GM23338 (cell line): ENCODE data around the gene MYRFL. TPM values are rescaled to one million over a fixed set of nuclear protein-coding genes. Genes with fewer than 3 reads are reported as not detected.

Source experiments
- ATAC-seq: fragments of 200-7000 bp; cut with Tn5 transposase; 3 replicates; pipeline ENCODE4 v1.9.1; 2020
- DNase-seq: peaks from one replicate; pipeline ENCODE4 v3.0.0-alpha.2; 2015; ENCODE audit warnings: low spot score
- H2AFZ ChIP-seq: fragments of 200-600 bp; sonication (generic); 2 replicates; pipeline ENCODE4 v1.8.0; 2016; ENCODE audit warnings: antibody characterized with exemption, mild to moderate bottlenecking, moderate library complexity
- H3F3A ChIP-seq: fragments of 200-600 bp; sonication (generic); replicated peaks from 2 replicates; pipeline ENCODE4 v1.8.0; 2017; ENCODE audit warnings: antibody characterized with exemption, mixed run types, low read depth
- H3K27ac ChIP-seq: fragments of 200-600 bp; sonication (generic); 2 replicates; pipeline ENCODE4 v1.6.1; 2016; ENCODE audit warnings: low read depth
- H3K27me3 ChIP-seq: fragments of 200-600 bp; sonication (generic); 2 replicates; pipeline ENCODE4 v1.8.0; 2016; ENCODE audit warnings: mild to moderate bottlenecking, mixed run types, moderate library complexity; ENCODE audit not compliant: insufficient read depth
- H3K36me3 ChIP-seq: fragments of 200-600 bp; sonication (generic); 2 replicates; pipeline ENCODE4 v1.8.0; 2016; ENCODE audit warnings: mild to moderate bottlenecking; ENCODE audit not compliant: insufficient read depth
- H3K4me1 ChIP-seq: fragments of 200-600 bp; sonication (generic); 2 replicates; pipeline ENCODE4 v1.8.0; 2016; ENCODE audit warnings: mild to moderate bottlenecking, moderate library complexity; ENCODE audit not compliant: insufficient read depth
- H3K4me2 ChIP-seq: fragments of 200-600 bp; sonication (generic); 2 replicates; pipeline ENCODE4 v1.7.1; 2017; ENCODE audit warnings: mixed run types
- H3K4me3 ChIP-seq: fragments of 200-600 bp; sonication (generic); 2 replicates; pipeline ENCODE4 v1.6.1; 2016; ENCODE audit warnings: mixed run types
- H3K79me2 ChIP-seq: fragments of 200-600 bp; sonication (generic); replicated peaks from 2 replicates; pipeline ENCODE4 v1.8.0; 2017; ENCODE audit warnings: mild to moderate bottlenecking; ENCODE audit not compliant: insufficient read depth
- H3K9me2 ChIP-seq: fragments of 200-600 bp; sonication (generic); 2 replicates; pipeline ENCODE4 v1.8.0; 2017; ENCODE audit not compliant: insufficient read depth
- H4K20me1 ChIP-seq: fragments of 200-600 bp; sonication (generic); replicated peaks from 2 replicates; pipeline ENCODE4 v1.8.0; 2017; ENCODE audit warnings: mild to moderate bottlenecking; ENCODE audit not compliant: insufficient read depth
- H3K27ac Mint-ChIP-seq: 2 replicates; pipeline ENCODE4 v1.8.0; 2020; ENCODE audit warnings: inconsistent platforms, mild to moderate bottlenecking, moderate library complexity, mixed read lengths
- H3K27me3 Mint-ChIP-seq: 3 replicates; pipeline ENCODE4 v1.8.0; 2022; ENCODE audit warnings: low read depth, mild to moderate bottlenecking, moderate library complexity, mixed read lengths, inconsistent platforms; ENCODE audit not compliant: insufficient read depth, poor library complexity
- H3K36me3 Mint-ChIP-seq: 3 replicates; pipeline ENCODE4 v1.8.0; 2021; ENCODE audit warnings: low read depth, mild to moderate bottlenecking, inconsistent platforms, moderate library complexity, mixed read lengths
- H3K4me1 Mint-ChIP-seq: 3 replicates; pipeline ENCODE4 v1.8.0; 2020; ENCODE audit warnings: mild to moderate bottlenecking, inconsistent platforms, mixed read lengths
- H3K4me3 Mint-ChIP-seq: 3 replicates; pipeline ENCODE4 v1.8.0; 2021; ENCODE audit warnings: moderate library complexity, mild to moderate bottlenecking, inconsistent platforms, mixed read lengths
- H3K9me3 Mint-ChIP-seq: 3 replicates; pipeline ENCODE4 v1.8.0; 2020; ENCODE audit warnings: moderate library complexity, mild to moderate bottlenecking, inconsistent platforms, mixed read lengths
- CREB1 ChIP-seq: fragments of 250-450 bp; sonication (Bioruptor Pico); IDR thresholded peaks from 2 replicates; pipeline ENCODE4 v1.5.0; 2020; ENCODE audit warnings: low read depth, mild to moderate bottlenecking, moderate library complexity
- EZH2 ChIP-seq: fragments of 200-600 bp; sonication (generic); IDR thresholded peaks from one replicate; pipeline ENCODE4 v1.8.0; 2017; ENCODE audit warnings: antibody characterized with exemption, mild to moderate bottlenecking, low read depth; ENCODE audit not compliant: unreplicated experiment
- EZH2phosphoT487 ChIP-seq: fragments of 200-600 bp; sonication (generic); IDR thresholded peaks from one replicate; pipeline ENCODE4 v1.8.1; 2018; ENCODE audit warnings: antibody characterized with exemption; ENCODE audit not compliant: unreplicated experiment
- JUNB ChIP-seq: IDR thresholded peaks from one replicate; pipeline ENCODE4 v1.6.1; 2016; ENCODE audit warnings: antibody characterized with exemption; ENCODE audit not compliant: unreplicated experiment
- NANOG ChIP-seq: IDR thresholded peaks from 2 replicates; pipeline ENCODE4 v1.6.1; 2016; ENCODE audit warnings: antibody characterized with exemption, borderline replicate concordance
- POLR2AphosphoS5 ChIP-seq: IDR thresholded peaks from 2 replicates; pipeline ENCODE4 v1.6.1; 2016; ENCODE audit warnings: antibody characterized with exemption, low read depth
- STAT1 ChIP-seq: IDR thresholded peaks from one replicate; pipeline ENCODE4 v1.6.1; 2016; ENCODE audit warnings: antibody characterized with exemption; ENCODE audit not compliant: unreplicated experiment
- ZNF114 ChIP-seq: fragments of 250-450 bp; sonication (Bioruptor Pico); IDR thresholded peaks from 2 replicates; pipeline ENCODE4 v1.5.0; 2020; ENCODE audit warnings: mild to moderate bottlenecking, moderate library complexity
- ZNF331 ChIP-seq: fragments of 250-450 bp; sonication (Bioruptor Pico); IDR thresholded peaks from 2 replicates; pipeline ENCODE4 v1.5.0; 2020; ENCODE audit warnings: low read depth, mild to moderate bottlenecking, moderate library complexity
- polyA plus RNA-seq: library from polyadenylated mRNA; unstranded; fragments of >200 nt; fragmentation: Nextera tagmentation; extraction: Ambion mirVana; gene quantifications from 2 replicates; pipeline ENCODE4 v1.2.1, GENCODE V29; 2016
- total RNA-seq: library from RNA; depleted of rRNA; stranded (reverse); fragments of >200 nt; shearing (Covaris generic); gene quantifications from 2 replicates; pipeline ENCODE4 v1.2.3, GENCODE V29; 2014
- TF ChIP-seq, protein P1 (sequence below): fragments of 250-450 bp; sonication (Bioruptor Pico); IDR thresholded peaks from 2 replicates; pipeline ENCODE4 v1.5.0; 2020; ENCODE audit warnings: mild to moderate bottlenecking, moderate library complexity
- TF ChIP-seq, protein P2 (sequence below): IDR thresholded peaks from one replicate; pipeline ENCODE4 v1.6.1; 2018; ENCODE audit warnings: antibody characterized with exemption; ENCODE audit not compliant: unreplicated experiment
- TF ChIP-seq, protein P3 (sequence below), 2 experiments: fragments of 200-600 bp in 1 of 2; sonication (generic) in 1 of 2; conservative IDR thresholded peaks; 2 replicates each; pipeline versions ENCODE4 v1.5.1 to v1.6.1; 2016 to 2017; ENCODE audit warnings: antibody characterized with exemption in 2 of 2, low read depth in 2 of 2, mild to moderate bottlenecking in 2 of 2, moderate library complexity in 1 of 2
- TF ChIP-seq, protein P4 (sequence below): IDR thresholded peaks from 2 replicates; pipeline ENCODE4 v1.6.1; 2016; ENCODE audit warnings: antibody characterized with exemption

Gene MYRFL
- total and polyA plus RNA-seq, 2 experiments from 2014 or later, result 2.3 to 2.8 TPM

DNA sequence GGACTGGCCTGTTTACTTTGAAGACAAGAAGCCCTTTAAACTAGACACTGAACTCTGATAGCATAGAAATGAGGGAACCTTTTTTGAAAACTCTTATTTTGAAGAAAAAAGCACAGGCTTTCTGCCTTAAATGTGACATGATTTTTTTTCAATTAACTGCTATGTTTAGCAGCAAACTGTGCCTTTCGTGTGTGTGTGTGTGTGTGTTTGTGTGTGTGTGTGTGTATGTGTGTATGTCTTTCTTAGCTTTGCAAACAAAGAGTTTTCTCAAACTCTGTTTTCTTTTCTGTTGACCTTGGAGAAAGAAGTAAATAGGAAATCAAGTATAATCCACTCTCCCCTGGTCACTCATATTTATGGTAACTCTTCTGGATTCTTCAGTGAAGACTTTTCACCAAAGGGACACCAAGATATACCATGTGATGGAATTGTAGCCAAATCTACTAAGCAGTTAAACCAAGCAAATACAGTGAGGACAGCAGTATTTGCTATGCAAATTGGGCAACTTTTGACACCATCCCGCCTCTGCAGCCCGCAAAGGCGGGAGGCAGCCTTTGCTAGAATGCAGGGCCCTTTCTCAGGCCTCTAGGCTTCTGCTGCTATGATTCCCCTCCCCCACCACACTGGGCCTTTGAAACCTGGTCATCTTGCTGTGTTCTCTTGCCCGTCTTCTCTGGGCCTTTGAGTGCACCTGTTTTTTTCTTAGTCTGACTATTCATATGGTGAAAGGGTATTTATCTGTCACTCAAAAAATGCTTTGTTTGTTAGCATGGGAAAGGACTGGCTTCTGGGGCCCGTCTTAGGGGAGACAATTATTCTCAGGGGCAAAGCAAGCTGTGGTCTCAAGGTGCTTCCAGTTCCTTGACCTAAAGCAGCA is 107.9 kb downstream of the MYRFL start:
- Histone ChIP-seq H2AFZ (no peak overlapping the region), H4K20me1 (no peaks in the 10 kb centered on the region), H3F3A (no peaks in the 10 kb centered on the region), H3K9me2 (no peaks in the 10 kb centered on the region; the same call in 1 of the 2 replicates), H3K27ac (peak overlapping the region; percentile 97), H3K27me3 (no peaks in the 10 kb centered on the region), H3K36me3 (peaks cover 7% of the 10 kb centered on the region; the same call in 1 of the 2 replicates), H3K4me2 (peak overlapping the region; percentile 10), H3K79me2 (no peaks in the 10 kb centered on the region), H3K4me1 (peaks cover 46% of the 10 kb centered on the region), H3K4me3 (peak overlapping the region; percentile 12; the same call in 1 of the 2 replicates)
- ATAC-seq, result peak; percentile 84
- TF ChIP-seq, protein P1, sequence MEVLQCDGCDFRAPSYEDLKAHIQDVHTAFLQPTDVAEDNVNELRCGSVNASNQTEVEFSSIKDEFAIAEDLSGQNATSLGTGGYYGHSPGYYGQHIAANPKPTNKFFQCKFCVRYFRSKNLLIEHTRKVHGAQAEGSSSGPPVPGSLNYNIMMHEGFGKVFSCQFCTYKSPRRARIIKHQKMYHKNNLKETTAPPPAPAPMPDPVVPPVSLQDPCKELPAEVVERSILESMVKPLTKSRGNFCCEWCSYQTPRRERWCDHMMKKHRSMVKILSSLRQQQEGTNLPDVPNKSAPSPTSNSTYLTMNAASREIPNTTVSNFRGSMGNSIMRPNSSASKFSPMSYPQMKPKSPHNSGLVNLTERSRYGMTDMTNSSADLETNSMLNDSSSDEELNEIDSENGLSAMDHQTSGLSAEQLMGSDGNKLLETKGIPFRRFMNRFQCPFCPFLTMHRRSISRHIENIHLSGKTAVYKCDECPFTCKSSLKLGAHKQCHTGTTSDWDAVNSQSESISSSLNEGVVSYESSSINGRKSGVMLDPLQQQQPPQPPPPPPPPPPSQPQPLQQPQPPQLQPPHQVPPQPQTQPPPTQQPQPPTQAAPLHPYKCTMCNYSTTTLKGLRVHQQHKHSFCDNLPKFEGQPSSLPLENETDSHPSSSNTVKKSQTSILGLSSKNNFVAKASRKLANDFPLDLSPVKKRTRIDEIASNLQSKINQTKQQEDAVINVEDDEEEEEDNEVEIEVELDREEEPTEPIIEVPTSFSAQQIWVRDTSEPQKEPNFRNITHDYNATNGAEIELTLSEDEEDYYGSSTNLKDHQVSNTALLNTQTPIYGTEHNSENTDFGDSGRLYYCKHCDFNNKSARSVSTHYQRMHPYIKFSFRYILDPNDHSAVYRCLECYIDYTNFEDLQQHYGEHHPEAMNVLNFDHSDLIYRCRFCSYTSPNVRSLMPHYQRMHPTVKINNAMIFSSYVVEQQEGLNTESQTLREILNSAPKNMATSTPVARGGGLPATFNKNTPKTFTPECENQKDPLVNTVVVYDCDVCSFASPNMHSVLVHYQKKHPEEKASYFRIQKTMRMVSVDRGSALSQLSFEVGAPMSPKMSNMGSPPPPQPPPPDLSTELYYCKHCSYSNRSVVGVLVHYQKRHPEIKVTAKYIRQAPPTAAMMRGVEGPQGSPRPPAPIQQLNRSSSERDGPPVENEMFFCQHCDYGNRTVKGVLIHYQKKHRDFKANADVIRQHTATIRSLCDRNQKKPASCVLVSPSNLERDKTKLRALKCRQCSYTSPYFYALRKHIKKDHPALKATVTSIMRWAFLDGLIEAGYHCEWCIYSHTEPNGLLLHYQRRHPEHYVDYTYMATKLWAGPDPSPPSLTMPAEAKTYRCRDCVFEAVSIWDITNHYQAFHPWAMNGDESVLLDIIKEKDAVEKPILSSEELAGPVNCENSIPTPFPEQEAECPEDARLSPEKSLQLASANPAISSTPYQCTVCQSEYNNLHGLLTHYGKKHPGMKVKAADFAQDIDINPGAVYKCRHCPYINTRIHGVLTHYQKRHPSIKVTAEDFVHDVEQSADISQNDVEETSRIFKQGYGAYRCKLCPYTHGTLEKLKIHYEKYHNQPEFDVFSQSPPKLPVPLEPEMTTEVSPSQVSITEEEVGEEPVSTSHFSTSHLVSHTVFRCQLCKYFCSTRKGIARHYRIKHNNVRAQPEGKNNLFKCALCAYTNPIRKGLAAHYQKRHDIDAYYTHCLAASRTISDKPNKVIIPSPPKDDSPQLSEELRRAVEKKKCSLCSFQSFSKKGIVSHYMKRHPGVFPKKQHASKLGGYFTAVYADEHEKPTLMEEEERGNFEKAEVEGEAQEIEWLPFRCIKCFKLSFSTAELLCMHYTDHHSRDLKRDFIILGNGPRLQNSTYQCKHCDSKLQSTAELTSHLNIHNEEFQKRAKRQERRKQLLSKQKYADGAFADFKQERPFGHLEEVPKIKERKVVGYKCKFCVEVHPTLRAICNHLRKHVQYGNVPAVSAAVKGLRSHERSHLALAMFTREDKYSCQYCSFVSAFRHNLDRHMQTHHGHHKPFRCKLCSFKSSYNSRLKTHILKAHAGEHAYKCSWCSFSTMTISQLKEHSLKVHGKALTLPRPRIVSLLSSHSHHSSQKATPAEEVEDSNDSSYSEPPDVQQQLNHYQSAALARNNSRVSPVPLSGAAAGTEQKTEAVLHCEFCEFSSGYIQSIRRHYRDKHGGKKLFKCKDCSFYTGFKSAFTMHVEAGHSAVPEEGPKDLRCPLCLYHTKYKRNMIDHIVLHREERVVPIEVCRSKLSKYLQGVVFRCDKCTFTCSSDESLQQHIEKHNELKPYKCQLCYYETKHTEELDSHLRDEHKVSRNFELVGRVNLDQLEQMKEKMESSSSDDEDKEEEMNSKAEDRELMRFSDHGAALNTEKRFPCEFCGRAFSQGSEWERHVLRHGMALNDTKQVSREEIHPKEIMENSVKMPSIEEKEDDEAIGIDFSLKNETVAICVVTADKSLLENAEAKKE (CRISPR knock-in tag), result peak; percentile 31; the same call in 1 of the 2 replicates
- TF ChIP-seq EZH2phosphoT487 (no peak), EZH2 (no peak), CREB1 (peak; percentile 36; the same call in 1 of the 2 replicates), STAT1 (no peak), ZNF114 (peak; percentile 89), ZNF331 (CRISPR knock-in tag) (no peak), JUNB (no peak), NANOG (peak; percentile 74; the same call in 1 of the 2 replicates), POLR2AphosphoS5 (no peak)
- TF ChIP-seq, protein P2, sequence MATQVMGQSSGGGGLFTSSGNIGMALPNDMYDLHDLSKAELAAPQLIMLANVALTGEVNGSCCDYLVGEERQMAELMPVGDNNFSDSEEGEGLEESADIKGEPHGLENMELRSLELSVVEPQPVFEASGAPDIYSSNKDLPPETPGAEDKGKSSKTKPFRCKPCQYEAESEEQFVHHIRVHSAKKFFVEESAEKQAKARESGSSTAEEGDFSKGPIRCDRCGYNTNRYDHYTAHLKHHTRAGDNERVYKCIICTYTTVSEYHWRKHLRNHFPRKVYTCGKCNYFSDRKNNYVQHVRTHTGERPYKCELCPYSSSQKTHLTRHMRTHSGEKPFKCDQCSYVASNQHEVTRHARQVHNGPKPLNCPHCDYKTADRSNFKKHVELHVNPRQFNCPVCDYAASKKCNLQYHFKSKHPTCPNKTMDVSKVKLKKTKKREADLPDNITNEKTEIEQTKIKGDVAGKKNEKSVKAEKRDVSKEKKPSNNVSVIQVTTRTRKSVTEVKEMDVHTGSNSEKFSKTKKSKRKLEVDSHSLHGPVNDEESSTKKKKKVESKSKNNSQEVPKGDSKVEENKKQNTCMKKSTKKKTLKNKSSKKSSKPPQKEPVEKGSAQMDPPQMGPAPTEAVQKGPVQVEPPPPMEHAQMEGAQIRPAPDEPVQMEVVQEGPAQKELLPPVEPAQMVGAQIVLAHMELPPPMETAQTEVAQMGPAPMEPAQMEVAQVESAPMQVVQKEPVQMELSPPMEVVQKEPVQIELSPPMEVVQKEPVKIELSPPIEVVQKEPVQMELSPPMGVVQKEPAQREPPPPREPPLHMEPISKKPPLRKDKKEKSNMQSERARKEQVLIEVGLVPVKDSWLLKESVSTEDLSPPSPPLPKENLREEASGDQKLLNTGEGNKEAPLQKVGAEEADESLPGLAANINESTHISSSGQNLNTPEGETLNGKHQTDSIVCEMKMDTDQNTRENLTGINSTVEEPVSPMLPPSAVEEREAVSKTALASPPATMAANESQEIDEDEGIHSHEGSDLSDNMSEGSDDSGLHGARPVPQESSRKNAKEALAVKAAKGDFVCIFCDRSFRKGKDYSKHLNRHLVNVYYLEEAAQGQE, result no peak
- TF ChIP-seq, protein P3, sequence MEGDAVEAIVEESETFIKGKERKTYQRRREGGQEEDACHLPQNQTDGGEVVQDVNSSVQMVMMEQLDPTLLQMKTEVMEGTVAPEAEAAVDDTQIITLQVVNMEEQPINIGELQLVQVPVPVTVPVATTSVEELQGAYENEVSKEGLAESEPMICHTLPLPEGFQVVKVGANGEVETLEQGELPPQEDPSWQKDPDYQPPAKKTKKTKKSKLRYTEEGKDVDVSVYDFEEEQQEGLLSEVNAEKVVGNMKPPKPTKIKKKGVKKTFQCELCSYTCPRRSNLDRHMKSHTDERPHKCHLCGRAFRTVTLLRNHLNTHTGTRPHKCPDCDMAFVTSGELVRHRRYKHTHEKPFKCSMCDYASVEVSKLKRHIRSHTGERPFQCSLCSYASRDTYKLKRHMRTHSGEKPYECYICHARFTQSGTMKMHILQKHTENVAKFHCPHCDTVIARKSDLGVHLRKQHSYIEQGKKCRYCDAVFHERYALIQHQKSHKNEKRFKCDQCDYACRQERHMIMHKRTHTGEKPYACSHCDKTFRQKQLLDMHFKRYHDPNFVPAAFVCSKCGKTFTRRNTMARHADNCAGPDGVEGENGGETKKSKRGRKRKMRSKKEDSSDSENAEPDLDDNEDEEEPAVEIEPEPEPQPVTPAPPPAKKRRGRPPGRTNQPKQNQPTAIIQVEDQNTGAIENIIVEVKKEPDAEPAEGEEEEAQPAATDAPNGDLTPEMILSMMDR (conservative IDR thresholded peaks at IDR 0.05; ENCODE audit: low read depth in 2 of 2), result 0 out of 4 replicates have a peak, but pooled peaks of 1 of the 2 experiments have one; percentile 0
- TF ChIP-seq, protein P4, sequence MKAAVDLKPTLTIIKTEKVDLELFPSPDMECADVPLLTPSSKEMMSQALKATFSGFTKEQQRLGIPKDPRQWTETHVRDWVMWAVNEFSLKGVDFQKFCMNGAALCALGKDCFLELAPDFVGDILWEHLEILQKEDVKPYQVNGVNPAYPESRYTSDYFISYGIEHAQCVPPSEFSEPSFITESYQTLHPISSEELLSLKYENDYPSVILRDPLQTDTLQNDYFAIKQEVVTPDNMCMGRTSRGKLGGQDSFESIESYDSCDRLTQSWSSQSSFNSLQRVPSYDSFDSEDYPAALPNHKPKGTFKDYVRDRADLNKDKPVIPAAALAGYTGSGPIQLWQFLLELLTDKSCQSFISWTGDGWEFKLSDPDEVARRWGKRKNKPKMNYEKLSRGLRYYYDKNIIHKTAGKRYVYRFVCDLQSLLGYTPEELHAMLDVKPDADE, result no peak
- H3K4me1 Mint-ChIP-seq, result peaks cover 71% of the 10 kb centered on the region
- peaks cover 30% of the 10 kb centered on the region for H3K36me3 Mint-ChIP-seq
- DNase-seq, result peak; percentile 89
- H3K9me3 Mint-ChIP-seq, result peaks cover 22% of the 10 kb centered on the region
- H3K27ac Mint-ChIP-seq, result peak overlapping the region; percentile 97
- peaks cover 14% of the 10 kb centered on the region for H3K27me3 Mint-ChIP-seq
- H3K4me3 Mint-ChIP-seq, result peak overlapping the region; percentile 47
